GM21423 (cell line): ENCODE data around the gene ZBTB49.

Experiments
- ATAC-seq: cut with Tn5 transposase; IDR thresholded peaks from one replicate; pipeline ENCODE4 v1.9.1; 2021; ENCODE audit warnings: mild to moderate bottlenecking, moderate library complexity; ENCODE audit not compliant: unreplicated experiment

ZBTB49 gene

GRCh38 chr4:4355302-4355701, 65.3 kb downstream of the ZBTB49 start:
- ATAC-seq, result no peak

- ATAC-seq, result no peak
Observed at GRCh38 chr4:4356106-4357041, 66.3 kb downstream of the ZBTB49 start.

GRCh38 chr4:4358093-4358854, 68.2 kb downstream of the ZBTB49 start:
- ATAC-seq, result no peak

GRCh38 chr4:4361883-4362282, 71.8 kb downstream of the ZBTB49 start:
- ATAC-seq, result no peak

- no peak for ATAC-seq
Observed at GRCh38 chr4:4362991-4363697, 73.1 kb downstream of the ZBTB49 start.

GRCh38 chr4:4364061-4364460, 74.0 kb downstream of the ZBTB49 start:
- ATAC-seq, result no peak

GRCh38 chr4:4364486-4365208, 74.6 kb downstream of the ZBTB49 start:
- no peak for ATAC-seq

- no peak for ATAC-seq
Observed at GRCh38 chr4:4368809-4369580, 78.9 kb downstream of the ZBTB49 start.
